ENCODE data around the gene SLC16A2.

The SLC16A2 gene

DNA sequence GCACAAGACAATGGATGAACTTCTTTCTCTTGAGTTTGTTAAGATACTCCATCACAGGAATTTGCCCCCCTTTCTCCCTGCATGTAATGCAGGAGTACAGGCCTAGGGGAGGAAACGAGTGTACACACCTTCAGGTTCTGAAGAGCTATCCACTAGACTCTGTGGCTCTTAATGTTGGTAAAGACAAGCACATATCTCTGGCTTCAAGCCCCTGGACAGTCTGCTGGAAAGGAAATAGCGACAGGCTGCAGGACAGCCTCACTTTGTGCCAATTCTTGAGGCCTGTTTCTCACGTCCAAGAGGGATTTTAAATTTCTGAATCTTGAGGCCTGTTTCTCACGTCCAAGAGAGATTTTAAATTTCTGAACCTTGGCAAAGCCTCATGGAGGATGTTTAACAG is 106.1 kb downstream of the SLC16A2 start:
- H3K27me3 ChIP-seq: no peaks in the 10 kb centered on the region
- intact Hi-C loops (cut with DNase I; ENCODE audit: low total_unique reads): no loop called here
- no peaks in the 10 kb centered on the region for H3K9me3 ChIP-seq
- H3K4me1 ChIP-seq: no peaks in the 10 kb centered on the region
- H3K27ac ChIP-seq: no peak overlapping the region
- no peak overlapping the region for H3K4me3 ChIP-seq
- TF ChIP-seq, protein P1, sequence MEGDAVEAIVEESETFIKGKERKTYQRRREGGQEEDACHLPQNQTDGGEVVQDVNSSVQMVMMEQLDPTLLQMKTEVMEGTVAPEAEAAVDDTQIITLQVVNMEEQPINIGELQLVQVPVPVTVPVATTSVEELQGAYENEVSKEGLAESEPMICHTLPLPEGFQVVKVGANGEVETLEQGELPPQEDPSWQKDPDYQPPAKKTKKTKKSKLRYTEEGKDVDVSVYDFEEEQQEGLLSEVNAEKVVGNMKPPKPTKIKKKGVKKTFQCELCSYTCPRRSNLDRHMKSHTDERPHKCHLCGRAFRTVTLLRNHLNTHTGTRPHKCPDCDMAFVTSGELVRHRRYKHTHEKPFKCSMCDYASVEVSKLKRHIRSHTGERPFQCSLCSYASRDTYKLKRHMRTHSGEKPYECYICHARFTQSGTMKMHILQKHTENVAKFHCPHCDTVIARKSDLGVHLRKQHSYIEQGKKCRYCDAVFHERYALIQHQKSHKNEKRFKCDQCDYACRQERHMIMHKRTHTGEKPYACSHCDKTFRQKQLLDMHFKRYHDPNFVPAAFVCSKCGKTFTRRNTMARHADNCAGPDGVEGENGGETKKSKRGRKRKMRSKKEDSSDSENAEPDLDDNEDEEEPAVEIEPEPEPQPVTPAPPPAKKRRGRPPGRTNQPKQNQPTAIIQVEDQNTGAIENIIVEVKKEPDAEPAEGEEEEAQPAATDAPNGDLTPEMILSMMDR (IDR thresholded peaks at IDR 0.05): no peak
- no peak for DNase-seq
- H3K36me3 ChIP-seq: peaks cover 0 to 7% (median 0%) of the 10 kb centered on the region in 3 donors

DNA sequence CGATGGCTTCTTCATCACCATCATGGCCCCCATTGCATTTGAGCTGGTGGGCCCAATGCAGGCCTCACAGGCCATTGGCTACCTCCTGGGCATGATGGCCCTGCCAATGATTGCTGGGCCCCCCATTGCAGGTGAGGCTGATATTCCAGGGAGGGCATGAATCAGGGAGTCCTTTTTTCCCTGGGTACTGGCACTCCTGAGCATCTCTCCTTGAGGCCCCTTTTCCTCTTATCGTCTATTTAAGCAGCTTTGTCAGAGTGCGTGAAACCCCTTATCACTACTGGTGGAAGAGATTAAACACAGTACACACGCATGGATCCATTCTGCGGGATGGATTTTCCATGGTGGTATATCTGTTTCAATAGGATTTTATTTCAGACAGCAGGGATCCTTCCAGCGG is 108.0 kb downstream of the SLC16A2 start:
- Histone ChIP-seq H3K27ac (no peak overlapping the region), H3K9me3 (no peaks in the 10 kb centered on the region), H3K4me1 (no peaks in the 10 kb centered on the region), H3K36me3 (peaks cover 0 to 7% (median 0%) of the 10 kb centered on the region in 3 donors), H3K4me3 (no peak overlapping the region), H3K27me3 (no peaks in the 10 kb centered on the region)
- TF ChIP-seq, protein P1 (IDR thresholded peaks at IDR 0.05): no peak
- intact Hi-C loops (cut with DNase I; ENCODE audit: low total_unique reads): no loop called here
- DNase-seq: no peak

DNA sequence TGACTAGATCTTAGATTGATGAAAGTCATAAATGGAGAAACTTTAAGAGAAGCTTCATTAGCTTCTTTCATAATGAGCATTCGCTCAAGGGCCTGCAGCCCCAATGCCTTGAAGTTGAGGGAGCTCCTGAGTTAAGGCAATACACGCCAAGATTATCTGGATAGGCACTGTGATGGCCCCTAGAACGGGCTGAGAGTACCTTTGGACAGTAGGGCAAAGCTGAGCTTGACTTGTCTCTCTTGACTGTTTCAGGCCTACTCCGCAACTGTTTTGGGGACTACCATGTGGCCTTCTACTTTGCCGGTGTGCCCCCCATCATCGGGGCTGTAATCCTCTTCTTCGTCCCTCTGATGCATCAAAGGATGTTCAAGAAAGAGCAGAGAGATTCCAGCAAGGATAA is 109.8 kb downstream of the SLC16A2 start:
- Histone ChIP-seq H3K27me3 (no peaks in the 10 kb centered on the region), H3K36me3 (peaks cover 0 to 7% (median 0%) of the 10 kb centered on the region in 3 donors), H3K27ac (no peak overlapping the region), H3K4me3 (no peak overlapping the region), H3K4me1 (peaks cover 0 to 6% (median 2%) of the 10 kb centered on the region in 4 donors), H3K9me3 (no peaks in the 10 kb centered on the region)
- intact Hi-C loops (cut with DNase I; ENCODE audit: low total_unique reads): loop anchor here (10.0 kb wide), 1 partner anchor 106 kb away; the partner anchor contains the start of gene SLC16A2
- TF ChIP-seq, protein P1 (IDR thresholded peaks at IDR 0.05): no peak
- no peak for DNase-seq

DNA sequence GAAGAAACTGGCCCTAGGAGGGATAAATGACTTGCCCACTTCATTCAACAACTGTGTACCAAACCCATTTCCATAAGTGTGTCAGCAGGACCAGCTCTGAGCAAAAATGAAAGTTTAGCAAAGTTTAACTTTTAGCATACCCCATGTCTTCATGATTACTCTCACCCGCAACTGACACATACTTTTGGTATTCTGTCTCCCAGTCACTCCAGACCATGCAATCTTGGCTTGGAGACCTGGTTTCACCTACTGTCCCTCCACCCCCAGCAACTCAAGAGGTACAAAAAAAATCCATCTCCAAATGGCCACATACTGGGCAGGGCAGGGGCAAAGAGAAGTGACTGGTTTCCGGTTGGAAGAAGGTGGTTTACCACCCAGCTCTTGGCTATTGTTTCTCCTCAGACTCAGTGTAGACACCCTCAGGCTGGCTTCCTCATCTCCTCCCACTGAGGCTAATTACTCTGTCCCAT is 113.3 kb downstream of the SLC16A2 start:
- Histone ChIP-seq H3K4me3 (no peak overlapping the region), H3K4me1 (peaks cover 0 to 13% (median 4%) of the 10 kb centered on the region in 4 donors), H3K27ac (peak overlapping the region; percentile 88 to 94), H3K27me3 (no peaks in the 10 kb centered on the region), H3K36me3 (peaks cover 0 to 7% (median 0%) of the 10 kb centered on the region in 3 donors), H3K9me3 (no peaks in the 10 kb centered on the region)
- TF ChIP-seq, protein P1 (IDR thresholded peaks at IDR 0.05): no peak
- intact Hi-C loops (cut with DNase I; ENCODE audit: low total_unique reads): loop anchor here (10.0 kb wide), 1 partner anchor 110 kb away; the partner anchor contains the start of gene SLC16A2
- DNase-seq: no peak

DNA sequence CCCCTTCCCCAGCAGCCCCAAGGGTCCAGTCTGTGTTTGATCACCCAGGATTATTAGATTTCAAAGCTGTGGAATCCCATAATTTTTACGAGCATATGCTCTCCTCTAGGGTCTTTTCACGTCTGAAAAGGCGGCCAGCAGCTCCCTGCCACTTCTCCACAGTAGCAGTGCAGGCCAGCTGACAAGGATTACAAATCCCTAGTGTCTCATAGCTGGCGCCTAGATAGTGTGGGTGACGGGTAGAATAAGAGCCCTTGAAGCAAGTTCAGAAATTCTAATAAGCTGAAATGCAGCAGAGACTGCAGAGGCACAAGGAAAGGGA is 113.8 kb downstream of the SLC16A2 start:
- intact Hi-C loops (cut with DNase I; ENCODE audit: low total_unique reads): loop anchor here (10.0 kb wide), 1 partner anchor 110 kb away; the partner anchor contains the start of gene SLC16A2
- Histone ChIP-seq H3K9me3 (no peaks in the 10 kb centered on the region), H3K4me1 (peaks cover 0 to 13% (median 4%) of the 10 kb centered on the region in 4 donors), H3K27ac (peak overlapping the region; percentile 88 to 94), H3K4me3 (peak overlapping the region; percentile 55 to 63), H3K36me3 (peaks cover 0 to 7% (median 0%) of the 10 kb centered on the region in 3 donors), H3K27me3 (no peaks in the 10 kb centered on the region)
- TF ChIP-seq, protein P1 (IDR thresholded peaks at IDR 0.05): no peak
- DNase-seq: no peak
